KMS-11 (cell line): ENCODE results near the gene GPR18.

Experiments
- H2AFZ ChIP-seq: fragments of 200-600 bp; sonication (generic); 2 replicates; pipeline ENCODE4 v1.6.1; 2016; ENCODE audit warnings: antibody characterized with exemption, mixed run types, low read depth
- H3K27ac ChIP-seq: fragments of 200-600 bp; sonication (generic); 2 replicates; pipeline ENCODE4 v1.6.1; 2016; ENCODE audit warnings: mild to moderate bottlenecking, mixed run types
- H3K27me3 ChIP-seq: fragments of 200-600 bp; sonication (generic); 2 replicates; pipeline ENCODE4 v1.6.1; 2017; ENCODE audit warnings: mild to moderate bottlenecking, low read depth, mixed run types, moderate library complexity; ENCODE audit not compliant: insufficient read depth
- H3K36me3 ChIP-seq: fragments of 200-600 bp; sonication (generic); 2 replicates; pipeline ENCODE4 v1.6.1; 2017; ENCODE audit warnings: mild to moderate bottlenecking, mixed run types; ENCODE audit not compliant: insufficient read depth
- H3K4me1 ChIP-seq: fragments of 200-600 bp; sonication (generic); 2 replicates; pipeline ENCODE4 v1.6.1; 2016; ENCODE audit warnings: mild to moderate bottlenecking, low read depth, mixed run types; ENCODE audit not compliant: poor library complexity, severe bottlenecking
- H3K4me2 ChIP-seq: fragments of 200-600 bp; sonication (generic); 2 replicates; pipeline ENCODE4 v1.7.0; 2016; ENCODE audit warnings: mild to moderate bottlenecking, mixed run types
- H3K4me3 ChIP-seq: fragments of 200-600 bp; sonication (generic); IDR thresholded peaks from 2 replicates; pipeline ENCODE4 v1.6.1; 2017; ENCODE audit warnings: low read depth, low read length, mixed read lengths; ENCODE audit not compliant: insufficient read depth
- H3K79me2 ChIP-seq: fragments of 200-600 bp; sonication (generic); 2 replicates; pipeline ENCODE4 v1.6.1; 2016; ENCODE audit warnings: low read depth, mixed run types; ENCODE audit not compliant: insufficient read depth
- H3K9ac ChIP-seq: fragments of 200-600 bp; sonication (generic); 2 replicates; pipeline ENCODE4 v1.6.1; 2016; ENCODE audit warnings: mild to moderate bottlenecking, mixed run types
- H4K20me1 ChIP-seq: fragments of 200-600 bp; sonication (generic); 2 replicates; pipeline ENCODE4 v1.6.1; 2016; ENCODE audit warnings: mild to moderate bottlenecking, mixed run types; ENCODE audit not compliant: insufficient read depth
- TF ChIP-seq, protein P1 (sequence below): fragments of 200-600 bp; sonication (generic); conservative IDR thresholded peaks from 2 replicates; pipeline ENCODE4 v1.6.1; 2017; ENCODE audit warnings: low read depth, mild to moderate bottlenecking, antibody characterized with exemption, low read length, moderate library complexity, mixed read lengths

Gene GPR18

DNA sequence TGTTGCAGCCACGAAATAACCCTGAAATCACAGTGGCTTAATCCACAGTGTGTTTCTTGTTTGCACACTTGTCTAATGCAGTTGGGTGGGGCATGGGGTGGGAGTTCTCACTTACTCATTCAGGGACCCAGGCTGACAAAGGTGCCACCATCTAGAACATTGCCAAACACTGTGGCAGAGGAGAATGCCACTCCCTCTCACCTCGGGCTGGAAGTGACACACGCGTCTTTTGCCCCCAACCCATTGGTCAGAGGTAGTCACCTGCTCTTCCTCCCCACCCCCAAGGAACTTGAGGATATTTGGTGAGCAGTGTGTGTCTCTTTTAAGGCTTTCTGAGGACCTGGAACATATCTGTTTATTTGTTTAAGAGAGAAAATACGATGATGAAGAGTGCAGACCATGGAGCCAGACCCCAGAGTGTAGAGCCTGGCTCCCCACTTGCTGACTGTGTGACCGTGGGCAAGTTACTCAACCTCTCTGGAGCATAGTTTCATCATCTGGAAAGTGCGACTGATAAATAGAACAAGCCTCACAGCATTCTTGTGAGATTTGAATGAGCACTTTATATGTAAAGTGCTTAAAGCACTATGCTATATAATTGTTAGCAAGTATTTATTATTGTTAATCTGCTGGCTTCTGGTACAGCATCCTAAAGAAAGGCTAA lies 31.6 kb upstream of the GPR18 start:
- Histone ChIP-seq H3K27ac (no peak overlapping the region), H3K79me2 (no peaks in the 10 kb centered on the region), H3K27me3 (no peaks in the 10 kb centered on the region), H3K36me3 (no peaks in the 10 kb centered on the region), H3K4me1 (no peaks in the 10 kb centered on the region), H3K4me2 (no peak overlapping the region), H3K9ac (no peak overlapping the region), H3K4me3 (no peak overlapping the region), H4K20me1 (no peaks in the 10 kb centered on the region), H2AFZ (no peak overlapping the region)
- TF ChIP-seq, protein P1, sequence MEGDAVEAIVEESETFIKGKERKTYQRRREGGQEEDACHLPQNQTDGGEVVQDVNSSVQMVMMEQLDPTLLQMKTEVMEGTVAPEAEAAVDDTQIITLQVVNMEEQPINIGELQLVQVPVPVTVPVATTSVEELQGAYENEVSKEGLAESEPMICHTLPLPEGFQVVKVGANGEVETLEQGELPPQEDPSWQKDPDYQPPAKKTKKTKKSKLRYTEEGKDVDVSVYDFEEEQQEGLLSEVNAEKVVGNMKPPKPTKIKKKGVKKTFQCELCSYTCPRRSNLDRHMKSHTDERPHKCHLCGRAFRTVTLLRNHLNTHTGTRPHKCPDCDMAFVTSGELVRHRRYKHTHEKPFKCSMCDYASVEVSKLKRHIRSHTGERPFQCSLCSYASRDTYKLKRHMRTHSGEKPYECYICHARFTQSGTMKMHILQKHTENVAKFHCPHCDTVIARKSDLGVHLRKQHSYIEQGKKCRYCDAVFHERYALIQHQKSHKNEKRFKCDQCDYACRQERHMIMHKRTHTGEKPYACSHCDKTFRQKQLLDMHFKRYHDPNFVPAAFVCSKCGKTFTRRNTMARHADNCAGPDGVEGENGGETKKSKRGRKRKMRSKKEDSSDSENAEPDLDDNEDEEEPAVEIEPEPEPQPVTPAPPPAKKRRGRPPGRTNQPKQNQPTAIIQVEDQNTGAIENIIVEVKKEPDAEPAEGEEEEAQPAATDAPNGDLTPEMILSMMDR, result no peak

DNA sequence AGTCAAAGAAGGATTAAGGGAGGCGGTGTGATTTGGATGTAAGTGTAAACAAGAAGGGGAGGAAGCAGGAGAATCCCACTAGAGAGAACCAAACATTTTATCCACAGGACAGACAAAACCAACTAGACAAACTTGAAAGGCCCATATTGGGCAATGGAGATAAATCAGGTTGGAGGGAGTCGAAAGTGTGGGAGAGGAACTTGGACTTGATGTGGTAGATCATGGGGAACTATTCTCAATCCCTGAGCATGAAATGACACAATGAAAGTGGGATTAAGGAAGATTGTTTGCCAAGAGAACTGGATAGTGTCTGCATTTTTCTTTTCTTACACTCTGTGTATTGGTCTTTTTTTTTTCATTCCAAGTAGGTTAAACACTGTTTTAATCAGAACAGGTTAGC lies 31.1 kb upstream of the GPR18 start:
- H2AFZ ChIP-seq, result no peak overlapping the region
- H3K36me3 ChIP-seq, result no peaks in the 10 kb centered on the region
- TF ChIP-seq, protein P1, result no peak
- no peaks in the 10 kb centered on the region for H3K79me2 ChIP-seq
- no peaks in the 10 kb centered on the region for H3K27me3 ChIP-seq
- no peaks in the 10 kb centered on the region for H3K4me1 ChIP-seq
- no peaks in the 10 kb centered on the region for H4K20me1 ChIP-seq
- no peak overlapping the region for H3K27ac ChIP-seq
- no peak overlapping the region for H3K4me2 ChIP-seq
- H3K4me3 ChIP-seq, result no peak overlapping the region
- H3K9ac ChIP-seq, result no peak overlapping the region

DNA sequence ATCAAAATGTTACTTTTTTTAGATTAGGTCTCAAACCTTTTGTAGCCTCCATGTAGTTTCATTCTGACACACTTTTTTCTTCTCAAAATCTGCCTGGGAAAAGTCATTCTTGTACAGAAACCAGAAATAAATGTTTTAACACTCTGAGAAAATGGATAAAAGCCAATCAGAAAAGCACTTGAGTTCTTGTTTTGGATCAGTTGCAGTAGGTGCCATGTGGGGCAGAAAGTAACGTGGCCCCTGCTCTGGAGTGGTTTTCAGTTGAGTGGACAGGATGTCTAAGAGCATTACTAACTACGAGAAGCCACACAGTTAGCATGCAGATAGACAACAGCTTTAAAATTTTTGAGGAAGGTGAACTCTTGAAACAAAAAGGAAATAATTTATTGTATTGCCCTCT lies 29.9 kb upstream of the GPR18 start:
- no peaks in the 10 kb centered on the region for H3K27me3 ChIP-seq
- H3K36me3 ChIP-seq, result no peaks in the 10 kb centered on the region
- H3K79me2 ChIP-seq, result no peaks in the 10 kb centered on the region
- H4K20me1 ChIP-seq, result no peaks in the 10 kb centered on the region
- H3K4me1 ChIP-seq, result no peaks in the 10 kb centered on the region
- TF ChIP-seq, protein P1, result no peak
- no peak overlapping the region for H3K4me2 ChIP-seq
- no peak overlapping the region for H3K27ac ChIP-seq
- no peak overlapping the region for H3K4me3 ChIP-seq
- no peak overlapping the region for H3K9ac ChIP-seq
- no peak overlapping the region for H2AFZ ChIP-seq

DNA sequence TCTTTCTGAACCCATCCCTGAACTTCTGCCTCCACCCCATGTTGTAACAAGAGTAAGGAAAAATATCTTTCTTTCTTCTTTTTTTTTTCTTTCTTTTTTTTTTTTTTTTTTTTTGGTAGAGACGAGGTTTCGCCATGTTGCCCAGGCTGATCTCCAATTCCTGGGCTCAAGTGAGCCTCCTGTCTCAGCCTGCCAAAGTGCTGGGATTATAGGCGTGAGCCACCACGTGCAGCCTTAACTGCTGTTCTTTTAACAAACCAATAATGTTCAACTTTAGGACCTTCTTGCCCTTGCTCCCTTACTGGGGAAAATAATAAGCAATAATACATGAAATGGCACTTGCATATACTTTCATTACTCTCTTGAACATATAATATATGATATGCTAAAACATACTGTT lies 29.4 kb upstream of the GPR18 start:
- Histone ChIP-seq H3K27me3 (no peaks in the 10 kb centered on the region), H3K79me2 (no peaks in the 10 kb centered on the region), H3K4me1 (no peaks in the 10 kb centered on the region), H3K27ac (no peak overlapping the region), H3K4me2 (no peak overlapping the region), H2AFZ (no peak overlapping the region), H3K36me3 (no peaks in the 10 kb centered on the region), H3K4me3 (no peak overlapping the region), H4K20me1 (no peaks in the 10 kb centered on the region), H3K9ac (no peak overlapping the region)
- TF ChIP-seq, protein P1, result no peak
